HG02840 (cell line): ENCODE data around the gene MANSC4.

Source experiments
- ATAC-seq: cut with Tn5 transposase; IDR thresholded peaks from one replicate; pipeline ENCODE4 v1.9.1; 2021; ENCODE audit warnings: mild to moderate bottlenecking, moderate library complexity, moderate number of reproducible peaks; ENCODE audit not compliant: unreplicated experiment, low FRiP score

The MANSC4 gene

GRCh38 chr12:27779920-27780611, at the start of gene MANSC4, which contains the start of gene KLHL42:
MANSC4 (minus strand) TSS chr12:27780236; CDS start chr12:27771276, 8,960 bp downstream.
KLHL42 (plus strand) TSS chr12:27780233; CDS start chr12:27780331, 98 bp downstream.
- peak; percentile 71 for ATAC-seq

DNA sequence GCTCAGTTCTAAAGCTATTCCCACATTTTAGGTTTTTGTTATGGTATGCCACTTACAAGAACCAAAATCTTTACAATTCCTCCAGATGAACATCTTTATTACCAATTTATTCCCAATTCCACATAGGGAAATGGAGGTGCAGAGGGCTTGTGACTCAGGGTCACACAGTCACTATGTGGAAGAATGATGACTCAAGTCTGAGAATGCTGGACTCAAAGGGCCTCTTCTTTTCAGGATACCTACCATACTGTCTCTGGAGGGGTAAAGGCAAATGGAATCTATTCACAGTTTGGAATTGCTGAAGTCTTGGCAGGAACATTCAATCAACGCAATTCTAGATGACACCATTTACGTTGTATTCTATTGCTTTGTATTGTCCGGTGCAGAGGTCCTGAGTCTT, 48.2 kb upstream of the MANSC4 start:
- ATAC-seq: no peak

DNA sequence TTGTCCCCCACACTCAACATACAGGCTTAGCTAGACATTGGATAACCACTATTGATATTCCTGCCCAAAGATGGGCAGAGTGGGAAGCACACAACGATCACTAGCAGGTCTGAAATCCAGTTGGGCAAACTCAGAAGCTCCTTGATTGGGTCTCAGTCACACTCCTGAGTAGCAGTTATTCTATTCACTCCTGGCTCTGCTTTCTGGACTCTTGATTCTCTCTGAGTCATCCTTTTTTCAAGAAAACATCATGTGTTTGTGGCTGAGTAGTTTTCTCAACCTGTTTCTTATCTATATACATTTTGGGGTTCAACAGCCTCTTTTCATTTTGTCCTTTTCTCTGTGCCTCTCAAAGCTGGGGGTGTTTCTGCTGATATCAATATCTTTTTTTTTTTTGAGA, 46.0 kb upstream of the MANSC4 start:
- no peak for ATAC-seq

DNA sequence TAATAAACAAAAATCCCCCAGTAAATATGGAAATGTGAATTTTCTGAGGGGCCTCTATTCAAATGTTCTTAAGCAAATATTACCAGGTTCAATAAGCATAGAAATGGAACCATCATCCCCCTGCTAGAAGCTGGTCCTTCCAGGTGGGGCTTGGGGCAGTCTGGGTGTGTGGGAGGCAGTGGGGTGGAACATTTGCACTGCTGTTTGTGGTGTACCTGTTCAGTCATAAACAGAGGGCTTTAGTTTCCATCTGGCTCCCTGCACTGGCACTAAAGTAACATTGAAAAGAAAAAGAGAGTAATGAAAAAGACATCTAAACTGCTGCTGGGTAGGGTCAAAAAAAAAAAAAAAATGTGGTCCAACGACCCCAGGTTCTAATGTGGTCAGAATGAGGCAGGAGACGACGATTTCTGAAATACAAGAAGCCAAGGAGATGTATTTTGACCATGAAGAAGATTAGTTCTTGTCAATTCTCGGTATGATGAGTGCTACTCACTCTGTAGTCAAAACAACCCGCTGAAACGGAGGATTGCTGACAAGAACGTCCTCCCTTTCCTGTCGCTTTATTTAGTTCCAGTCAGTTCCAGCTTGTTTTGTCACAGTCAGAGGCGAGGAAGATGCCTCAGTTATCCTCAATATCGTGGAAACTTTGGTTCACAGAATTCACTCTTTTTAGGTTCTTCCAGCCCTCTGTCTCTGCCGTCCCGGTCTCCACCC, 44.2 kb upstream of the MANSC4 start:
- peak; percentile 80 for ATAC-seq

DNA sequence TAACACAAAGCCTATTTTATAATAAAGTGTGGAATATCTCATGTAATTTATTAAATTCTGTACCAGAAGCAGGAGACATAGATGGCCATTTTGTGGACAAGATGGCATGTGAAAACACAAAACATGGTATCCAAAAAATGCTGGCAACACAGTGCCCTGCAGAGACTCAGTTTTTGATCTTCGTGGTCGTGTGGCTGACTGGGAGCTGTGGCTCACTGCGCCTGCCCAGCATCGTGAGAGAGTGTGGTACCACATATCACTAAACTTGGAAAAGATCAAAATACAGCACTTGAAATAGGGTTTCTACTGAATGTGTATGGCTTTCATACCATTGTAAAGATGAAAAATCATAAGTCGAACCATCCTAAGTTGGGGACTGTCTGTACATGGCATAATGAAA, 43.0 kb upstream of the MANSC4 start:
- ATAC-seq: no peak

GRCh38 chr12:27822076-27822712, 42.2 kb upstream of the MANSC4 start:
- peak; percentile 61 for ATAC-seq

- no peak for ATAC-seq
Measured at GRCh38 chr12:27821259-27821973, 41.4 kb upstream of the MANSC4 start.

DNA sequence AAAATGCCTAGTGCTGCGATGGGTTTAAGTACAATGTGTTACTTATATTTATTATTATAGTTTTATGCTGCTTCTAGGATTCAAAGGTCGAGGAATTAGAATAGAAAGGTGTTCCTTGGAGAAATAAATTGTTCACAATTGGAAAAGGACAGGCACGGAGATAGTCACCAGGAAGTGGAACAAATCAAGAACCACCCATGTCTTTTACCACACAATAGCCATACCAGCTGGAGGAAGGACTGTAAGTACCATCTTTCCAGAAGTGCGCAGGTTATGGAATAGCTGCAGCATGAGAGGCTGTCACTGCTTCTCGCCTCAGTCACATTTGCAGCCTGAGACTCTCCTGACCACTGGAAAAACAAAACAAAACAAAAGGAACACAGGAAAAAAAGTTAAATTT, 40.5 kb upstream of the MANSC4 start:
- no peak for ATAC-seq

DNA sequence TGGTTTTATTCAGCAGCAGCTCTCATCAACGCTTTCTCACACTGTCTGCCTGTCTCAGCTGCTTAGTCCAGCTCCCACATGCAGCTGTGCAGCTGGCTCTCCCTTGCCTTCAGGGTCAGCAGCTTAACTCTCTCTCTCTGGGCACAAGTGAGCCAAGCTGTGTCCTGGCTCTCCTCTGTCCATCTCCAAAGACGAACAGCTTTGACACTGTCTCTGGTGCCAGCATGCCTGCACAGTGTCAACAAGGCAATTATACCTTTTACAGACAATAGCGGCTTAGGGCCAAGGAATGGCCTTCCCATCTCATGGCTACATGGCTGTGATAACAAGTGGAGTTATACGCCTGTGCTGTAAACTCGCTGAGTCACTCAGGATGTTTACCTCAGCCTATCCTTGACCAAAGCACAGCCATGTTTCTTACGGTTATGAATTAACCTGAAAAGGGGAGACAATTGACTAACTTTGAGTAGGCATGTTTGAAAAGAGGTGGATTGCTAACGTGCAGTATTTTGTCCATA, 38.4 kb upstream of the MANSC4 start:
- no peak for ATAC-seq

DNA sequence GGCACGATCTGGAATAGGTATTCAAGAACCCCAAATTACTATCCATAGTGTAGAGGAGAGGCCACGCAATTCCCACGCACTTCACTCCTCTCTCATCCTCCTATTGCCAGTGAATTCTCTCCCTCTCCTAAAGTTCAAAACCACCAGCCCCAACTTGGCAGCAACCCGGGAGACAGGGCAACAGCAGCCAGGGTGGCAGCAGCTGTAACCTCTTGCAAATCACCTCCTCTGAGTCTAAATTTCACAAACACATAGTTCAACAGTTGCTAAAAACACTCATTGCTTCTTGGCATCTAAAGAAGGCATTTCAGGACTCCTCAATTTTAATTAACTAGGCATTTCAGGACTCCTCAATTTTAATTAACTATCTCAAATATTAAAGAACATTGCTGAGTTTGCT, 37.7 kb upstream of the MANSC4 start:
- no peak for ATAC-seq

- ATAC-seq: no peak
Measured at GRCh38 chr12:27814851-27815591, 35.0 kb upstream of the MANSC4 start.

DNA sequence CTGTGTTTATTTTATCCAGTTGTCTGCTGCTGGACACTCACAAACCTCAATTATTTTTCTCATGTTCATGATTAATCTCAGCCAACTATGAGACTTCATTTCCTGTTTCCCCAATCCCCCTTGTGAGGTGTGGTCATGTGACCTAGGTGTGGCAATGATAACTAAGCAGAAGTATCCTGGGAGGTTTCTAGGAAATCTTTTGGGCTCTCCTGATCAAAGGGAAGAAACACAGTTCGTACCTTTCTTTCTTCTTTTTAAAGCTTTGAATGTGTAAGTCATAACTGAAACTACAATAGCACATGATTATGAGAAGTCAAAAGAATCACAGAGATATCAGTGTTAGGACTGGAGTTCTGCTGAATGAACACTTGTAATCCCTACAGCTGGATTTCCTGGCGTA, 34.4 kb upstream of the MANSC4 start:
- no peak for ATAC-seq

DNA sequence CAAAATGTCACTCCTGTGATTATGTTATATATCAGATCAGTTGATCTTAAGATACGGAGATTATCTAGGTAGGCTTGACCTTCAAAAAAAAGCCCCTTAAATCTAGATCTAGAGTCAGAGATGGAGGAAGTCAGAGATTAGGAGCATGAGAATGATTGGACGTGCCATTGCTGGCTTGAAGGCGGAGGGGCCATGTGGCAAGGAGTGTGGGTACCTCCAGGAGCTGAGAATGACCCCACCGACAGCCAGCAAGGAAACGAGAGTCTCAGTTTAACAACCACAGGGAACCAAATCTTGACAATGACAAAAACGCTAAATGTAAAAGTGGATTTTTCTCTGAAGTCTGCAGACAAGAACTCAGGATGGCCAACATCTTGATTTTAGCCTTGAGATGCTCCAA, 32.5 kb upstream of the MANSC4 start:
- ATAC-seq: no peak

DNA sequence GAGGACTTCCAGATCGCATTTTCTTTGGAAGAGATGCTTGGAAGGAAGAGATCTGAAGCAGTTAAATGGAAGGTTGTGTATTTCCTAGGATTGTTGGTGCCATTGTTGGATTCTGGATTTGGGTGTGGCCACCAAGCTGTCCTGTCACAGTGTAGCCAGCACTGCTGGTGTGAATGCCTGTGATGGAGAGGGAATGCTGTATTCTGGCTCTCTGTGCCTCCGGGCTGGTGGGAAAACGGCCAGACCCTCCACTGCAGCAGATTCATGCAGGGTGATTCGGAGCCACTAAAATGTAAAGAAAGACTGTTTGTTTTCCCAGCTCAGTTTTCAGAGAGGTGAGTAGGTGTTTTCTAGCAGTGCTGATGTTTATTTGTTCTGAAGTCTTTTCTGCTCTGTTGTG, 30.7 kb upstream of the MANSC4 start:
- ATAC-seq: no peak

- ATAC-seq: no peak
Measured at GRCh38 chr12:27808841-27809240, 28.8 kb upstream of the MANSC4 start.

- no peak for ATAC-seq
Measured at GRCh38 chr12:27807063-27807703, 27.1 kb upstream of the MANSC4 start.

DNA sequence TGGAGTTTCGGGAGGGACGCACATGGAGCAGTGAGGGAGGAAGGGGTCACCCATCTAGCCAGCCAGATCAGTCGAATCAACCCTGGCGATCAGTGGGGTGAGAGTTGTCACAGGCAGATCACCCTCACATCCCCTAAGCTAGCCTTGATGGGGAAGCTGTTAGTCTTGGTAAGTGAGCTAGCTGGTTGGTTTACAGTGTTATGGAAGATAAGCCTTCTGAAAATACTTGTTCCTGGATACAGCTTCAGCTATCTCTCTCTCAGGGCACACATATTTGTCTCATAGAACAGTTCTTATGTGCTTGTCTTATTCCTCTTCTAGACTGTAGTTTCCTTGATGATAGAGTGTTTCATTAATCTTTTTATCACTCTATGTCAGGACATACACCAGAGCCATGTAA, 26.2 kb upstream of the MANSC4 start:
- ATAC-seq: no peak

- no peak for ATAC-seq
Measured at GRCh38 chr12:27805238-27805637, 25.2 kb upstream of the MANSC4 start.

DNA sequence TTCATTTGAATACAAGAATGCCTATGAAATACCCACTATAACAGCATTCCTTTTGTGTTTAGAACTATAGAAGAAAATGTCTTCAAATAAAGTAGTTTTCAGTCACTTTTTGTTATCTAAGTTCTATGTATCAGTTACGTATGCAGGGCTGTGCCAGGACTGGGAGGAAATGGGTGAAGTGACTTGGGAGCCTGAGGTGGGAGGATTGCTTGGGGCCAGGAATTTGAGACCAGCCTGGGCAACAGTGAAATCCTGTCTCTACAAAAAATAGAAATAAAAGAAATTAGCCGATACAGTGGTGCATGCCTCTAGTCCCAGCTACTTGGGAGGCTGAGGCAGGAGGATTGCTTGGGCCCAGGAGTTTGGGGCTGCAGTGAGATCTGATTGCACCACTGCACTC, 22.9 kb upstream of the MANSC4 start:
- ATAC-seq: no peak

GRCh38 chr12:27802511-27802910, 22.5 kb upstream of the MANSC4 start:
- ATAC-seq: no peak
